HFF-Myc (cell line): ENCODE data around the gene SMAD3.

Experiments used
- DNase-seq: peaks from one replicate; pipeline ENCODE4 v3.0.0-alpha.2; 2011; ENCODE audit warnings: low read depth; ENCODE audit errors: extremely low read depth
- H3K4me3 ChIP-seq: replicated peaks from 2 replicates; pipeline ENCODE4 v1.5.1; 2011; ENCODE audit warnings: low read depth, mild to moderate bottlenecking, control low read depth, low read length
- CTCF ChIP-seq: IDR thresholded peaks from 2 replicates; pipeline ENCODE4 v1.5.1; 2012; ENCODE audit warnings: mild to moderate bottlenecking, low read depth, low read length, control low read depth; ENCODE audit errors: missing control alignments

Gene SMAD3

GRCh38 chr15:67093504-67093862 is 28.1 kb downstream of the SMAD3 start:
- DNase-seq: no peak
- no peak for TF ChIP-seq CTCF

DNA sequence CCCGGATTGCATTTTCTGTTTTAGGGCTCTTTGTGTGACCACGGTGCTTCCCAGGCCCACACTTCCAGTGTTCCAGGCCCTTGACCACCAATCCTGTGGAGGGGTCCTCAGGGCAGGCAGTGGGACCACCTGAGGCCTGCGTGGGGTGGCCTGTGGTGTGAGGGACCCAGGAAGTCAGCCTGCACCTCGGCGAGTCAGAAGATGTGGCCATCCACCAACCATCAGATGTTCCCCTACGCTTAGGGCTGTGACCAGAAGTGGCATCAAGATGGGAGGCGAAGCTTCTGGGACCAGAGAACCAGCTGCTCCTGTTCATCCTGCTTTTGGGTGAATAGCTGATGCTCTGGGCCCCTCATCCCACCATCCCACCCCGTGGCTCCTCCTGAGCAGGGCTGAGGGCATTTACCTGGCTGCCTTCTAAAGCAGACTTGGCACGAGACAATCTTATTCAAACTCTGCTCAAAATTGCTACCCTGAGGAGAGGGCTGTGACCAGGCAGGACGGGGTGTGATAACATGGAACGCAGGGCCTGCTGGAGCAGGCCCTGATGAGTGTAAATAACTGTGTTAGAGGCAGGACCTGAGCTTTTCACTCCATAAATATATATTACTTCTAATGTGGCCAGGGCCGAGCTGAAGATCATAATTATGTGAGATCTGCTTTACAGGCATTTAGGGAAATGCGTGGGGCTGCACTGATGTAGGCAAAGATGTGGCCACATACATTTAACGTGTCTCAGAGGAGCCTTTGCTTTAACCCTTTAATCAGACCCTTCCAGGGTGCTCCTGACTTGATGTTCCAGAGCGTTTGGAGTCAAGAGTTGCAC is 28.8 kb downstream of the SMAD3 start:
- no peak for DNase-seq
- TF ChIP-seq CTCF: no peak
- no peak overlapping the region for H3K4me3 ChIP-seq

More at GRCh38 chr15:67093504-67093862, 28.1 kb downstream of the SMAD3 start:
- H3K4me3 ChIP-seq: no peak overlapping the region

- no peak overlapping the region for H3K4me3 ChIP-seq
- no peak for TF ChIP-seq CTCF
Observed at GRCh38 chr15:67095912-67096311, 30.5 kb downstream of the SMAD3 start.

DNA sequence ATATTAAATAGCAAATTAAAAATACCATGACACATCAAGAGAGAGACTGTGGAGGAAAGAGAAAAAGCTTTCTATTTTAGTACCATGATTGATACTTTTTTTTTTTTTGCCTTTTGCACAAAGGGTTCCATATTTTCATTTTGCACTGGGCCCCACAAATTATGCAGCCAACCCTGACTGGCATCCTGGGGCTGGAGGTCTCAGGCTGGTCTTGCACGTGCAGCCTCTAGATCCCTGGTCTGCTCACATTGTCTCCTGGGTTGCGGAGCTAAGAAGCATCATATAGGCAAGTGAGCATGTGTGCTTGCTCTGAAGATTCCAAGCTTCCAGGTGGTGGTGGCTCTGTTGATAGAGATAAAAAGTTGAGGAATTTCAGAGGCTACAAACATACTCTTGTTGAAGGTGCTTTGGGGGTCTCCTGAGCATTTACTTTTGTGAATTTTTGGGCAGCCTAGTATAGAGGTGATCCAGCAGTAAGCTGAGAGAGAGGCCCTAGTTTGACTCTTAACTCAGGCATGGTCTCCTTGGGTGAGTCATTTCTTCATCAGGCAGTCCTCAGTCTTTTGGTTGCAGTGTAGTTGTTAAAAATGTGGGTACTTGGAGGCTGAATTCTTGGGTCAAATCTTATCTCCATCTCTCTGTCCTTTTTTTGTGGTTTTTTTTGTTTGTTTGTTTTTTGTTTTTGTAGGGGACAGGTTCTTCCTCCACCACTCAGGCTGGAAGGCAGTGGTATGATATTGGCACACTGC is 31.3 kb downstream of the SMAD3 start:
- no peak for TF ChIP-seq CTCF
- H3K4me3 ChIP-seq: no peak overlapping the region
- no peak for DNase-seq

More at GRCh38 chr15:67095912-67096311, 30.5 kb downstream of the SMAD3 start:
- no peak for DNase-seq

- no peak for TF ChIP-seq CTCF
- no peak for DNase-seq
- no peak overlapping the region for H3K4me3 ChIP-seq
Observed at GRCh38 chr15:67097424-67097823, 32.0 kb downstream of the SMAD3 start.

GRCh38 chr15:67097930-67098740 is 32.7 kb downstream of the SMAD3 start:
- peak overlapping the region; percentile 19 for H3K4me3 ChIP-seq
- DNase-seq: peak; percentile 92
- TF ChIP-seq CTCF: no peak
